Progenitor cell of endocrine pancreas (in vitro differentiated cells): Measurements from ENCODE around the gene AMY2A. TPM values are rescaled to one million over a fixed set of nuclear protein-coding genes. Genes with fewer than 3 reads are reported as not detected.

Experiments
- total RNA-seq: library from RNA; stranded (reverse); gene quantifications from 2 replicates; pipeline ENCODE4 v1.2.1, GENCODE V29; 2021

AMY2A gene
- total RNA-seq, 1 donor from 2014 or later: not detected

Other genes starting within 250 kb of the AMY2A start
- gene RNPC3, start 91.7 kb upstream of the AMY2A start, total RNA-seq: 24.6 TPM in 2 replicates
- gene AMY2B, start 45.8 kb upstream of the AMY2A start, total RNA-seq: 5.2 and 6.0 TPM in 2 replicates
- gene AMY1A, start 38.3 kb downstream of the AMY2A start, total RNA-seq: not detected in 2 replicates
- gene AMY1B, start 78.8 kb downstream of the AMY2A start, total RNA-seq: not detected in 2 replicates
- not detected in 2 replicates for gene AMY1C, start 132.5 kb downstream of the AMY2A start, total RNA-seq